ENCODE results near the gene CLASP1. TPM values are rescaled to one million over a fixed set of nuclear protein-coding genes. Genes with fewer than 3 reads are reported as not detected.
"Not testable (repeated sequence)": the region's sequence is repeated elsewhere in the genome, so short reads cannot be mapped to it uniquely, and the experiment has no call there.

CLASP1 gene
- total RNA-seq, 1 donor from 2014 or later = 54.1 TPM

GRCh38 chr2:121565389-121566250 is 83.6 kb downstream of the CLASP1 start:
- no peaks in the 10 kb centered on the region for H3K36me3 ChIP-seq (ENCODE audit: control insufficient read depth, insufficient read depth, low read length)
- TF ChIP-seq, protein P1, sequence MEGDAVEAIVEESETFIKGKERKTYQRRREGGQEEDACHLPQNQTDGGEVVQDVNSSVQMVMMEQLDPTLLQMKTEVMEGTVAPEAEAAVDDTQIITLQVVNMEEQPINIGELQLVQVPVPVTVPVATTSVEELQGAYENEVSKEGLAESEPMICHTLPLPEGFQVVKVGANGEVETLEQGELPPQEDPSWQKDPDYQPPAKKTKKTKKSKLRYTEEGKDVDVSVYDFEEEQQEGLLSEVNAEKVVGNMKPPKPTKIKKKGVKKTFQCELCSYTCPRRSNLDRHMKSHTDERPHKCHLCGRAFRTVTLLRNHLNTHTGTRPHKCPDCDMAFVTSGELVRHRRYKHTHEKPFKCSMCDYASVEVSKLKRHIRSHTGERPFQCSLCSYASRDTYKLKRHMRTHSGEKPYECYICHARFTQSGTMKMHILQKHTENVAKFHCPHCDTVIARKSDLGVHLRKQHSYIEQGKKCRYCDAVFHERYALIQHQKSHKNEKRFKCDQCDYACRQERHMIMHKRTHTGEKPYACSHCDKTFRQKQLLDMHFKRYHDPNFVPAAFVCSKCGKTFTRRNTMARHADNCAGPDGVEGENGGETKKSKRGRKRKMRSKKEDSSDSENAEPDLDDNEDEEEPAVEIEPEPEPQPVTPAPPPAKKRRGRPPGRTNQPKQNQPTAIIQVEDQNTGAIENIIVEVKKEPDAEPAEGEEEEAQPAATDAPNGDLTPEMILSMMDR (IDR thresholded peaks at IDR 0.05; ENCODE audit: insufficient read depth, low read length, poor library complexity, severe bottlenecking) = no peak
- no peak overlapping the region for H3K4me3 ChIP-seq (ENCODE audit: low read depth, low read length)
- DNase-seq (ENCODE audit: low read depth) = no peak
- no peaks in the 10 kb centered on the region for H3K27me3 ChIP-seq (ENCODE audit: control insufficient read depth, insufficient read depth, low read length)

DNA sequence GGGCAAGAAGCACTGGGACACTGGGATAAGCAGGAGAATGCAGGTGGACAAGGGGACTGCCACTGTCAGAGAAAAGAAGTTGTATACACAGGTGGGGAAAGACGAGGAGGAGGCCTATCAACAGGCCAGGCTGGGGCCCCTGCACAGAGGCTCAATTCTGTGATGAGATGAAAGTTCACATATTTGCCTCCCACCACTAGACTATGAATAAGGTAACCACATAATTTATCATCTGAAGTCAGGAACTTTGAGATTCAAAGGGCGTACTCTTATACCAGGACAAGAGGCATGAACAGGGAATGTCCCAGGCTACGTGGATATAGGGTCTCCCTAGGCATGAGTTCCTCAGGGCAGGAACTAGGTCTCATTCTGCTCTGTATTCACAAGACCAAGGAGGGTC is 84.4 kb downstream of the CLASP1 start:
- no peaks in the 10 kb centered on the region for H3K27me3 ChIP-seq (ENCODE audit: control insufficient read depth, insufficient read depth, low read length)
- H3K4me3 ChIP-seq (ENCODE audit: low read depth, low read length) = no peak overlapping the region
- DNase-seq (ENCODE audit: low read depth) = no peak
- TF ChIP-seq, protein P1 (IDR thresholded peaks at IDR 0.05; ENCODE audit: insufficient read depth, low read length, poor library complexity, severe bottlenecking) = no peak
- H3K36me3 ChIP-seq (ENCODE audit: control insufficient read depth, insufficient read depth, low read length) = no peaks in the 10 kb centered on the region

- H3K36me3 ChIP-seq (ENCODE audit: control insufficient read depth, insufficient read depth, low read length); H3K27me3 ChIP-seq (ENCODE audit: control insufficient read depth, insufficient read depth, low read length); H3K4me3 ChIP-seq (ENCODE audit: low read depth, low read length); DNase-seq (ENCODE audit: low read depth): not testable (repeated sequence)
These were observed 85.5 kb downstream of the CLASP1 start for GRCh38 chr2:121563754-121564153.

DNA sequence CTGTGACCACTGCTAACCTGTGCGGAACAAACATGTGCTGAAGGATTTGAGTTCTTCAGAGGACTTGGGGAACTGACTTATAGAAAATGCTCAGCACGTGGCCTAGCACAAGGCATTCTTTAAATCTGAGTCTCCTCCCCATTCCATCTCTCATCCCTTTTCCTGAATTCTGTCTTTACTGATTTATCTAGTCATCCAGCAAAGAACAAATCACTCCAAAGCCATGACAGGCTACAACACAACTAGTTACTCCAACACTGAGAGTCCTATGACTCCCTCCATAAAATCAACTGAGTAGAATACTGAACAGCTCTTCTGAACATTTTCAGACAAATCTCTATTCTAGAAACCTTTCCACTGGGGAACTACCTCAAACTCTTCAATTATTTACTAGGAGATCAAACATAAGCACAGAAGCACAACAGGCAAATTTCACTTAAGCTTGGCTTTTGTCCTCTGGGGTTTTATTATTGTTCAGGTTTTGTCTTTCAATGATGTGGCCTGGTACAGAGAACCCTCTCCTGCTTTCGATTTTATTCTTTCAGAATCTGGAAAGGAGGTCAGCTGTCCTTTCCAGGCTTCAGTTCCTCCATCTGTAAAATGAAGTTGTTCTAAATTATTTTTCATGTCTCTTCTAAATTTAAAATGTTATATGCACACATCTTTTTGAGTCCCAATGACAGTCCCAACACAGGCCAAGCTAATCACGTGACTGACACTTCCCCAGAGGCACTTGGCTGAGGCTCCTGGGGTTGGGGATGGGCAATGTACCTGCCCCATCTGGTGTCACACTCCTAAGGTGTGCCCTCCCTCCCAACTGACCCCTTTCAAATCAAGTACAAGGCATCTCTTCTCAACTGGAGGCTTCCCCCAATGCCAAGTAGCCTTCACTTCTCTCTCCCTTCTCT is 86.7 kb downstream of the CLASP1 start:
- TF ChIP-seq, protein P1 (IDR thresholded peaks at IDR 0.05; ENCODE audit: insufficient read depth, low read length, poor library complexity, severe bottlenecking) = no peak
- H3K27me3 ChIP-seq (ENCODE audit: control insufficient read depth, insufficient read depth, low read length) = no peaks in the 10 kb centered on the region
- H3K36me3 ChIP-seq (ENCODE audit: control insufficient read depth, insufficient read depth, low read length) = no peaks in the 10 kb centered on the region
- no peak overlapping the region for H3K4me3 ChIP-seq (ENCODE audit: low read depth, low read length)
- no peak for DNase-seq (ENCODE audit: low read depth)

GRCh38 chr2:121561617-121562268 is 87.5 kb downstream of the CLASP1 start:
- Histone ChIP-seq H3K4me3 (ENCODE audit: low read depth, low read length) (no peak overlapping the region), H3K27me3 (ENCODE audit: control insufficient read depth, insufficient read depth, low read length) (no peaks in the 10 kb centered on the region), H3K36me3 (ENCODE audit: control insufficient read depth, insufficient read depth, low read length) (no peaks in the 10 kb centered on the region)
- TF ChIP-seq, protein P1 (IDR thresholded peaks at IDR 0.05; ENCODE audit: insufficient read depth, low read length, poor library complexity, severe bottlenecking) = no peak
- no peak for DNase-seq (ENCODE audit: low read depth)

DNA sequence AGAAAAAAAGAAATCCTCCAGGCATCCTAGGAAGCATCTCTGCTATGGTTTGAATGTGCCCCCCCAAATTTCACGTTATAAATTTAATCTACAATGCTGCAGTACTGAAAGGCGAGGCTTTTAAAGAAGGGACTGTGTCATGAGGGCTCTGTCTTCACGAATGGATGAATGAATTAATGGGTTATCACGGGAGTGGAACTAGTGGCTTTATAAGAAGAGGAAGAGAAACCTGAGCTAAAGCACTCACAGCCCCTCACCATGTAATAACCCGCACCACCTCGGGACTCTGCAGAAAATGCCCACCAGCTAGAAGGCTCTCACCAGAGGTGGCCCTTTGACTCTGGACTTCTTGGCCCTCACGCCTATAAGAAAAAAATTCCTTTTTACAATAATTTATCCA is 90.9 kb downstream of the CLASP1 start:
- no peak overlapping the region for H3K4me3 ChIP-seq (ENCODE audit: low read depth, low read length)
- TF ChIP-seq, protein P1 (IDR thresholded peaks at IDR 0.05; ENCODE audit: insufficient read depth, low read length, poor library complexity, severe bottlenecking) = no peak
- H3K36me3 ChIP-seq (ENCODE audit: control insufficient read depth, insufficient read depth, low read length) = no peaks in the 10 kb centered on the region
- H3K27me3 ChIP-seq (ENCODE audit: control insufficient read depth, insufficient read depth, low read length) = no peaks in the 10 kb centered on the region
- DNase-seq (ENCODE audit: low read depth) = no peak
